Measurements from ENCODE around the gene SMYD3.

DNA sequence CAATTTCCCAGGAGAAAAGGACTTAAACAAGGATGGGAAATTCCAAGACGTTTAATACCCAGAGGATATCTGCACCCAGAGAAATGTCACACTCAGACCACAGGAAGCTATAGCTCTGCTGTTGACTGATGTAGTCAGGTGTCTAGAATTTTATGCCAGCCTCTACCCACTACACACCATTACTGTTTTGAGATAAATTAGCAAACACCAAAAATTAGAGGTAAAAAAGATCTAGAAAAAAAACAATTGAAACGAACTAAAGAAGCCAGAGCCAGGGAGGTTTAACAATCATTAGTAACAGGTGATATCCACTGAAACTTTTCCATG is 519.9 kb downstream of the SMYD3 start:
- TF ChIP-seq, protein P1, sequence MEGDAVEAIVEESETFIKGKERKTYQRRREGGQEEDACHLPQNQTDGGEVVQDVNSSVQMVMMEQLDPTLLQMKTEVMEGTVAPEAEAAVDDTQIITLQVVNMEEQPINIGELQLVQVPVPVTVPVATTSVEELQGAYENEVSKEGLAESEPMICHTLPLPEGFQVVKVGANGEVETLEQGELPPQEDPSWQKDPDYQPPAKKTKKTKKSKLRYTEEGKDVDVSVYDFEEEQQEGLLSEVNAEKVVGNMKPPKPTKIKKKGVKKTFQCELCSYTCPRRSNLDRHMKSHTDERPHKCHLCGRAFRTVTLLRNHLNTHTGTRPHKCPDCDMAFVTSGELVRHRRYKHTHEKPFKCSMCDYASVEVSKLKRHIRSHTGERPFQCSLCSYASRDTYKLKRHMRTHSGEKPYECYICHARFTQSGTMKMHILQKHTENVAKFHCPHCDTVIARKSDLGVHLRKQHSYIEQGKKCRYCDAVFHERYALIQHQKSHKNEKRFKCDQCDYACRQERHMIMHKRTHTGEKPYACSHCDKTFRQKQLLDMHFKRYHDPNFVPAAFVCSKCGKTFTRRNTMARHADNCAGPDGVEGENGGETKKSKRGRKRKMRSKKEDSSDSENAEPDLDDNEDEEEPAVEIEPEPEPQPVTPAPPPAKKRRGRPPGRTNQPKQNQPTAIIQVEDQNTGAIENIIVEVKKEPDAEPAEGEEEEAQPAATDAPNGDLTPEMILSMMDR (IDR thresholded peaks at IDR 0.05; ENCODE audit: insufficient read depth, low read depth, low read length): no peak
- TF ChIP-seq EZH2 (IDR thresholded peaks at IDR 0.05; ENCODE audit: insufficient read depth, low read length): no peak

Measured in astrocyte (in vitro differentiated cells and primary cell).